NOMO-1 treated with DMSO at 0.1 percent for 48 hours (cell line): ENCODE results near the gene DGCR6.
"Not testable (repeated sequence)": the region's sequence is repeated elsewhere in the genome, so short reads cannot be mapped to it uniquely, and the experiment has no call there.

ENCODE experiments used
- DNase-seq: peaks from one replicate; lab custom pipeline; 2025; ENCODE audit not compliant: unreplicated experiment; lab: John Stamatoyannopoulos, UW

Gene DGCR6

DNA sequence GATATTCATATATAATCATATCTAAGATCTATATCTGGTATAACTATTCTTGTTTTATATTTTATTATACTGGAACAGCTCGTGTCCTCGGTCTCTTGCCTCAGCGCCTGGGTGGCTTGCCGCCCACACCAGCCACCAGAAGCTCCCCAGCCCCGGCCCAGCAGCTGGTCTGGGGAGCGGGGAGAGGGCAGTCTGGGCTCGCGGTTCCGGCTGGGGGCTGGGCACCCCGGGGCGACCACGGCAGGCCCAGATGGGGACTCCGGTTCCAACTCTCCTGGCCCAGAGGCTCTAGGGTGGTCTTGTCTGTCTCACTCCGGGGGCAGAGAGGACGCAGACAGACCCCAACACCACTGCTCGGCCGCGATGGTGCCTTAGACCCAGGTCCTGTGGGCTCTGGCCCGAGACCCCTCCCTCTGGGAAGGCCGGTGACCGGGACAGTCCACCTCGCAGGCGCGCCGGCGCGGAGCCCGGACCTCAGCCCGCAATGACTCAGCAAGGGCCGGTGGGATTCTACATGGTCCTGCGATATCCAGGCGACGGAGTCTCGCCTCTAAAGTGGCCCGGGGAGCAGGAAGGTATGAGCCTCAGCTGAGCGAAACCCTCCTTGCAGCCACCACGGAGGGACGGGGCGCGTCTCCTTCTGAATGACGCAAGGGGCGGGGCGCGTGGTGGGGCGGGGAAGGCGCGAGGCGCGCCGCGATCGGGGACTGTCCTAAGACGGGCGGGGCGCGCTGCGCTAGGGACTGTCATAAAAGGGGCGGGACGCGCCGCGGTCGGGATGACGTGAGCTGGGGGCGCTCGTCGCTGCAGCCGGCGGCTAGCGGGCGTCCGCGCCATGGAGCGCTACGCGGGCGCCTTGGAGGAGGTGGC, at the start of gene DGCR6:
Gene DGCR6 (plus strand): TSS at position 781 of the 870 bp plus-strand sequence. CDS start 55 bp downstream, at position 836.
- no peak for DNase-seq

DNA sequence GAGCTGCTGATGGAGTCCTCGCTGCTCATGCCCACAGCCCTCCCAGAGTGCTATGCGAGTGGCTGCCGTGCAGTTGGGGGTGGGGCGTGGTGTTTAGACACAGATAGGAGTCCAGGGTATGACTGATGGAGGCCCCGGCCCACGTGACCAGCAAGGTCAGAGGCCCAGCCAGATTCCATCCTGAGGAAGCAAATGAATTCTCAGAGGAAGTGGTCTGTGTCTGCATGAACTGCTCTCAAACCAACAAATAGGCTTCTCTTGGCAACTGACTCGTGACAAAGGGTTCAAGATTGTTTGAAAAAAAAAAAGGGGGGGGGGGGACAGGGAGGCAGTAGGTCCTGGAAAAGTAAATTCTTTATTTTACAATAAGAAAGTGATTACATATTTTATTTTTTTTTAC, 46.8 kb upstream of the DGCR6 start:
- DNase-seq: not testable (repeated sequence)

DNA sequence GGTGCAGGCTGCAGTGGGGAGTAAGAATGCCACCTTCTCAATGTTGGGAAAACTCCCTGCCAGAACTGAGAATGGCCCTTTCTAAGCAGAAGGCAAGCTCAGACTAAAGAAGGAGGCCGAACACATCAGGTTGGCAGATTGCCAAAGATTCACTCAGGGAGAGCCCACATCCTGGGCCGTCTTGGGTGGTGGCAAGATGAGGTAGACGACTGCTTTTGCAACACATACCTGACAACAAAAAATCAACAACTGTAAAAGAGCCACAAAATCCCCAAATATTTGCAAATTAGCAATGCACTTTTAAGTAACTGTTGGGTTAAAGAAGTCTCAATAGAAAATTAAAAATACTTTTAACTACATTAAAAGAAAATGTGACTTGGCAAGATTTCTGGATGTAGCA, 24.9 kb upstream of the DGCR6 start:
- not testable (repeated sequence) for DNase-seq

DNA sequence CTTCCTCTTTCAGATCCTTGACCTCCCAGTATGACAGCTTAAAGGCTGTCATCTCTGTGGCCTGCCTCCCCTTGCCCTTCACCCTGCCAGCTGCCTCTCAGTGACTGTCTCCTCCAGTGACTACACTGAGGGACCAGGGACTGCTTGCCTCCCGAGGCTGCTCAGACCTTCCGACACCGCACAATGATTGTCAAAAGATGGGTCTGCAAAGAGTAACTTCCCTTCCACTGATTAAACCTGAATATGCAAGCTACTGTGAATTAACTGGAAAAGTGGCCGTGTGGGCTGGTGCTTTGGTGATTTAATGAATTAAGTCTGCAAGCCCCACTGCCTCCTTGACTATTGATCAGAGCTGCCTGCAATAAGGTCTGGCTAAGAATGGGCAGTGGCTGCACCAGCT, 21.7 kb upstream of the DGCR6 start:
- not testable (repeated sequence) for DNase-seq

DNA sequence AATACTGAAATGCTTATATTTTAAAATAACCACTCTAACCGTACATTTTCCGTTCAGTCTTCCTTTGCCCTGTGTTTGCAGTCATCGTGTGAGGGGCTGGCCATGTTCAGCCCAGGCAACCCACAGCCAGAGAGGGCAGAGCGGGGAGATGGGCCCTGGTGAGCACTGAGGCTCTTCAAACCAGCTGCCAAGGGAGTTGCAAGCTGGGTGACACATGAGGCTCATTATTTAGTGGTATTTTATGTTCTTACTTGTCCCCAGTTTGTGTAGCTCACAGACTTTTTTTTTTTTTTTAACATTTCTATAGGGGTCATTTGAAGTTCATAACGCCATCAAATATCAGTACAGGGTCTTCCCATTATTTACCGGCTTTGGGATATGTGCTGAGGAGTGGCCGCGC, 18.0 kb upstream of the DGCR6 start:
- DNase-seq: no peak

DNA sequence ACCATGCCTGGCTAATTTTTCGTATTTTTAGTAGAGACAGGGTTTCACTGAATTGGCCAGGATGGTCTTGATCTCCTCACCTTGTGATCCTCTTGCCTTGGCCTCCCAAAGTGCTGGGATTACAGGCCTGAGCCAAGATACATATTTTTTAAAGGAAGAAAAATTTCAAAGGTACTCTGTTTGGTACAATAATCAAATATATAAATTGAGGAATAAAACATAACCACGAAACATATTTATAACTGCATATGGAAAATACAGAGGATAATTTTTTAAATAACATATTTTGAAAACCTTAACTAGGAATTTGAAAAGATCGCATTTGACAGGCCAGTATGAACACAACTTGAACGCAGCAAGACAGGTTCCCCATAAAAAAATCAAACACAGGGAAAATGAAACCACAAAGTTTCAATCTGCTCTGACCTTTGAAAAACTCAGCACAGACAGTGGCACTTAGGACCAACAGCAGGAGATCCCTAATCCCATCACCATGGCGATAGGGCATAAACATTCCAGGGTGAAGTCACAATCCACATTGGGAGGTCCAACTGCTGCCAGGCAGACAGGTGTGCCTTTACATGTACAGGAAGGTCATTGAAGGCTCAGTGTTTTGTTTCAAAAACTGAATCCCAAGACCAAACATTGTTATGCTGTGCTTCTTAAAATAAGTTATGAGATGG, 15.5 kb upstream of the DGCR6 start:
- DNase-seq: not testable (repeated sequence)

DNA sequence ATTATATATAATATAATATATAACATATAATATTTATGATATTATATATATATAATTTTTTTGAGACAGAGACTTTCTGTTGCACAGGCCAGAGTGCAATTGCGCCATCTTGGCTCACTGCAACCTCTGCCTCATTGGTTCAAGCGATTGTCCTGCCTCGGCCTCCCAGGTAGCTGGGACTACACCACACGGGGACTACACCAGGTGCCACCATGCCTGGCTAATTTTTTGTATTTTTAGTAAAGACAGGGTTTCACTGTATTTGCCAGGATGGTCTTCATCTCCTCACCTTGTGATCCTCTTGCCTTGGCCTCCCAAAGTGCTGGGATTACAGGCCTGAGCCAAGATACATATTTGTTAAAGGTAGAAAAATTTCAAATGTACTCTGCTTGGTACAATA, 12.3 kb upstream of the DGCR6 start:
- not testable (repeated sequence) for DNase-seq

DNA sequence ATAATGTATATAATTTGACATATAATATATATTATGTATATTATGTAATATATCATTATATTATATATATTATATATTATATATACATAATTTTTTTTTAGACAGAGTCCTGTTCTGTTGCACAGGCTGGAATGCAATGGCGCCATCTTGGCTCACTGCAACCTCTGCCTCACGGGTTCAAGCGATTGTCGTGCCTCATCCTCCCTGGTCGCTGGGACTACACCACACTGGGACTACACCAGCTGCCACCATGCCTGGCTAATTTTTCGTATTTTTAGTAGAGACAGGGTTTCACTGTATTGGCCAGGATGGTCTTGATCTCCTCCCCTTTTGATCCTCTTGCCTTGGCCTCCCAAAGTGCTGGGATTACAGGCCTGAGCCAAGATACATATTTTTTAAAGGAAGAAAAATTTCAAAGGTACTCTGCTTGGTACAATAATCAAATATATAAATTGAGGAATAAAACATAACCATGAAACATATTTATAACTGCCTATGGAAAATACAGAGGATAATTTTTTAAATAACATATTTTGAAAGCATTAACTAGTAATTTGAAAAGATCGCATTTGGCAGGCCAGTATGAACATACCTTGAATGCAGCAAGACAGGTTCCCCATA, 10.0 kb upstream of the DGCR6 start:
- not testable (repeated sequence) for DNase-seq

DNA sequence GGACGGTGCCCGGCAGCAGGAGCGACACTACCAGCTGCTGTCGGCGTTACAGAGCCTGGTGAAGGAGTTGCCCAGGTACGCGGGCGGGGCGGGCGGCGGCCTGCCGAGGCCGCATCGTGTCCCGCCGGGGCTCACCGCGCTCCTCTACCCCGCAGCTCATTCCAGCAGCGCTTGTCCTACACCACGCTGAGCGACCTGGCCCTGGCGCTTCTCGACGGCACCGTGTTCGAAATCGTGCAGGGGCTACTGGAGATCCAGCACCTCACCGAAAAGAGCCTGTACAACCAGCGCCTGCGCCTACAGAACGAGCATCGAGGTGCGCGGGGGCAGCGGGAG, 258 bp downstream of the DGCR6 start:
- not testable (repeated sequence) for DNase-seq

DNA sequence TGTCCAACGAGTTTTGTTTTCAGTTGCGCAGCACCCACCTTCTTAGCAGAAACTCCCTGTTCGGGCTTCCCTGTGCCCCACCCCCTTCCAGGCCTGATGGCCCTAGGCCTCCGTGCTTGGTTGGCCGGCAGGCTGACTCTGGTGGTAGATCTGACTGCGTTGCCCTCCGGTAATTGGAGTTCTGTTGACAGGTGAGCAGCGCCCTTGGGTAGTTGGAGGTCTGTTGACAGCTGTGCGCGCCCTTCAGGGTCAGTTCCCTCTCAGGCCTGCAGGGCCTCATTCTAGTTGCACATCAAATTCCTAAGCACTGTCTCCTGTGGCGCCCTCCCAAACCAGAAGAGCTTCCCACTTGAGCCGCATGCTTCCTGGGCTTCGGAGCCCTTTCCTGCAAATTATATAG, 776 bp downstream of the DGCR6 start:
- no peak for DNase-seq

DNA sequence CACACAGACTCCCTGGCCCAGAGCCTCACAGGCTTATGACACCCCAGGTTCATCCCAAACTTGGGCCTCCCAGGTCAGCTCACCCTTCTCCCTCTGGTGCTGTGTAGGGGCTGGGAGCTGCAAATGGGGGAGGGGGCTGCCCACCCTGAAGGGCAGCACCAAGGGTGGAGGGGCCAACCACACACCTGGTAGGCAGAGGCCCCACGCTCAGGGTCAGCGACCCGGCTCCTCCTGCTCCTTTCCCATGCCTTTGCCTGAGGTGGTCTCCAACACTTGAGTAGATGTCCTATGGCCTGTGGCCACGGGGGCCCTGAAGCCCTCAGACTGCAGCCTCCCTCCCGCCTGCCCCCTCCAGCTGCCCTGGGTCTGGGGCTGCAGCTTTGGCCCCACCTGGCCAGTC, 3.4 kb downstream of the DGCR6 start:
- DNase-seq: no peak

DNA sequence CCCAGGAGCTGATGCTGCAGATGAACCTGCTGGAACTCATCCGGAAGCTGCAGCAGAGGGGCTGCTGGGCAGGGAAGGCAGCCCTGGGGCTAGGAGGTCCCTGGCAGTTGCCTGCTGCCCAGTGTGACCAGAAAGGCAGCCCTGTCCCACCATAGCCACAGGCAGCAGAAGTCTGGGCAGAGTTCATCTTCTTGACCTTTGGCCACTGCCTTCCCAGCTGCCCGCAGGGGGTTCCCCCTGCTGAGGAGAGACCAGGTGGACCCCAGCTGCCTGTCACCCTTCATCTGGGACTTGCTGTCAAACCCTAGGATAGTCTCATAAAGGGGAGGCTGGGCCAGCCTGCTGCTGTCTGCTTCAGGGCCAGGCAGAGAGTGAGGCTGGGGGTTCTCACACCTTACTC, 5.4 kb downstream of the DGCR6 start:
- DNase-seq: not testable (repeated sequence)

DNA sequence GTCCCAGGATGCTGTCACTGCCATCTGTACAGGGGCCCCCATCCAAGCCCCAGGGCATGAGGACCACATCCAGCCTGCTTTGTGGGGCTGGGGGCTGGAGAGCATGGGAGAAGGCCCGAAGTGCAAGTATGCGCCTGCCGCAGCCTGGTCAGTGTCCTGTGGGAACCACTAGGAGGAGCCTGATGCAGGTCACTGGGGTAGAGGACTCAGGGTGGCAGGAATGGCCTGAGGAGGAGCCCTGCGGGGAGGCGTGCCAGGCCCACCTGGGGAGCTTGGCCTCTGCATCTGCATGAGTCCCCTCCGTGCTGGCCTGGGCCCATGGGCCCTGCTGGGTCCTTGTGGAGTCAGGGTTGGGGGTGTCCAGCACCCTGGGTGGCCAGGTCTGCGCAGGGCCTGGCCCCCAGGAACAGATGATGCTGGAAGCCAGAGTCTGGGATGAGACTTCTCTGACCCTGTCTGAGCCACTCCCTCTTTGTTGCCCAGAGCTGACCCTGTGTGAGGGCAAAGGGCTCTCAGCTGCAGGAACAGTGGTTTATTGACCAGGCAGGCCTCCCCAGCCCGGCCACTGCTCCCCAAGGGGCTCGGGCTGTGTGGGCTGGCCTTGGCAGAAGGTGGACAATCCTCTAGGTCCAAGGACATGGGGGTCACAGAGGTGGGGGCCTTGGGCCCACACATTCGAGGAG, 6.3 kb downstream of the DGCR6 start:
- not testable (repeated sequence) for DNase-seq

DNA sequence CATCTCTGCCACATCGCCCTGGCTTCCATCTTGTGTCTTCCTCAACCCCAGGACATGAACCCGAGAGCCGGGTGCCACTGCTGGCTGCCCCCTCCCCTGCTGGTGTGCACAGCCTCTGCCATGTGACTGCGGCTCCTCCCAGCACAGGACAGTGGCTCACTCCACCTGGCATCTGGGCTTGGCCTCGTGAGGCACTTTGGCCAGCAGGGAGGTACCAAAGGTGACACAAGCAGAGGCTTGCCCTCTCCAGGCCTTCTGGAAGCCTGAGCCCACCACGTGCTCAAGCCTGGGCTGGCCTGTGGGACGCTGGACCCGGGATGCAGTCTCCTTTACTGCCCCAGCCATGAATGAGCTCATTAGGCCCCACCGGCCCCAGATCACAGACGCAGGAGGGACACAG, 8.4 kb downstream of the DGCR6 start:
- DNase-seq: not testable (repeated sequence)

DNA sequence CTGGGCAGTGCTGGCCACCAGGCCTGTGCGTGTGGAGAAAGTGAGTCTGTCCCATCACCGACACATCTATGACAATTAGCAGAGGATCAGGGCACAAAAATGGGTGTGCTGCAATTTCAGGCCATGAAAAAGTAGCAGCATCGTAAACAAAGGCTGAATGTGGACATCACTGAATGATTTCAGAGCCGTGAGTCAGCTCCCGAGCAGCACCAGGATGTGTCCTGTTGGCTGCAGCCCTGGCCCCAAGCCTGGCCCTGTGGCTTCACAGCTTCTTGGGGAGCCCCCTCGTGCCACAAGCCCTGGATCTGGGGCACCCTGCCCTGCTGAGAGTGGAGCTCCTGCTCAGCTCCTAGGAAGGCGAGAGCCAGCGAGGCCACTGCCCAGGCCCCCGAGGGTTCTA, 9.4 kb downstream of the DGCR6 start:
- not testable (repeated sequence) for DNase-seq

DNA sequence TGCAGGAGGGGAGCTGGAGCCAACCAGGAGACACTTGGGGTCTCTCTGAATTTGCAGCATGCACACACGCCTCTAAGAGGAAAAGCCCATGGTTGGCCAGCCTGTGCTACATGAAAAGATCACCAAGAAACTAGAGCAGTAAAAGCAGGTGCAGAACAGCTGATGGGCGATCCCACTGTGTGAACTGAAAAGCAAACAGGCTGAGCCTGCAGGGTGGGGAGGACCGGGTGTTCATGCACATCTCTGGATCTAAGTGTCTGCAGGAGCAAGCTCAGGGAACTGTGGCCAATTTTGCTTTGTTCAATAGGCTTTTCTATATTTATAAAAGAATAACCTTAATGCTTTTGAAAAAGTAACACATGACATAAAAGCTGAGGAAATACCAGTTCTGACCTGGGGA, 11.7 kb downstream of the DGCR6 start:
- not testable (repeated sequence) for DNase-seq

DNA sequence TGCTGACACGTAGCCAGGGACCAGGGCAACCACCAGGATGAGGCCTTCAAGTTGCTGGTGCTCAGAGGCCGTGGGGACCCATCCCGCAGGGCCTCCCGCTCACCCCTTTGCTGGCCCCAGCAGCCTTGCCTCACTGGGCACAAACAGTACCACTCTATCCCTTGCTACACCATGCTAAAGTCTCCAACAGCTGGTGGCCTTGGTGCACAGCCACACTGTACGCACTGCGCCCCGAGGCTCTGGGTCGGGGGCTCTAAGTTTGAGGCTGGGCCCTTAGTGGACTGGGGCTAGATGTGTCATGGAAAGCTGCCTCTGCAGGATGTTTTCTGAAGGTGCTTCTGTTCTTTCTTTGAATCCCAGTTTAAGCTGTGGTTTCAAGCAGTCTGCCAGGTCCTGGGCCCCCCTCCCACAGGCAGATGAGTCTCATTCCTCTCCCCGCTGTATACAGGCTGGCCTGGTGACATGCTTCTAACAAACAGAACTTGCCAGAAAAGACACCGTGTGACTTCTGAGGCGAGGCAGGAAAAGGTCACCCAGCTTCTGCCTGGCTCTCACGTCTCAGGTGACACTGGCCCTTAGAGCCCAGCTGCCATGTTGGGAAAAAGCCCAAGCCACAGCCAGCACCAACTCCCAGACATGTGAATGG, 14.3 kb downstream of the DGCR6 start:
- DNase-seq: not testable (repeated sequence)

DNA sequence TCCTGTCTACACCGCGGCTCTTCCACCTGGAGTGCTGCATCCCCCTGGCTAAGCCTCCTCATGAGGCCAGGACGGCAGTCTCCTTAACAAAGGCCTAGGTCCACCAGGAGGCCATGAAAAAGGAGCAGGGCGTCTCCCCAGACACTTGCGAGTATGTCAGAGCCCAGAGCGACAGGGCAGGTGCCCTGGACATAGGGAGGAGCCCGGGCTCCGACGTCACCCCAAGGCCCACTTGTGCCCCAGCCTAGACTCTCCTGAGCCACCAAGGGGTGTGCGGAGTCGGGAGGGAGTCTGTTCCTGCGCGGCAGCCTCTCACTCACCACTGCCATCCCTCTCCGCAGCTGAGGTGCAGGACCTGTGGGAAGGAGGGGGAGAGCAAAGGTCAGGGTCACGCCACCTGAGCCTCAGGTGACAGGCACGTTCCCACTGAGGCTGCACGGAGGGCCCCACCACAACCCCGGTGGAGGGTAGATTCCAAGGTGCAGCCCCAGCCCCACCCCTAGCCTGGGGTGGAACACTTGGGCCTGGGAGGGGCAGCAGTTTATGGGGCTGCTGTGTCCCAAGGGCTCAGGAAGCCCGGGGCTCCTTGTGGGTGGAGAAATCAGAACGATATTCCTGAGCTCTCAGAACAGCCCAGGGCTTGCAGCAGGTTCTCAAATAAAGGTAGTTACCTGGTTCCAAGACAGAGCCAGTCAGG, 19.4 kb downstream of the DGCR6 start:
- DNase-seq: no peak

DNA sequence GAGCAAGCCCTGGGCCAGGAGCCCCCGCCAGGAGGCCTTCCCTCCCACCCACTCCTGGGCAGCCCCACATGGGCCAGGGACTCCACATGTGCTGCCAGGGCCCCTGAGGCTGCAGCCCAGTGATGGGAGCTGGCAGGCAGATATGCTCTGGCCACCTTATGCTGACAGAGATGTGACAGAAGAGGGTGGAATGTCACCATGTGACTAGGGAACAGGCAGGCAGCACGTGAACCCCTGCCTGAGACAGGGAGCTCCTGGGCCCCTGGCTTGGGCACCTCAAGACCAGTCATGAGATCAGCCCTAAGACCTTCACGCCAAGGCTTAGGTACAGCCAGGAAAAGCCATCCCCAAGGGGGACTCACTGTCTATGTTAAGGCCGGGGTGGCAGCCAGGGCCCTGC, 20.9 kb downstream of the DGCR6 start:
- DNase-seq: no peak

DNA sequence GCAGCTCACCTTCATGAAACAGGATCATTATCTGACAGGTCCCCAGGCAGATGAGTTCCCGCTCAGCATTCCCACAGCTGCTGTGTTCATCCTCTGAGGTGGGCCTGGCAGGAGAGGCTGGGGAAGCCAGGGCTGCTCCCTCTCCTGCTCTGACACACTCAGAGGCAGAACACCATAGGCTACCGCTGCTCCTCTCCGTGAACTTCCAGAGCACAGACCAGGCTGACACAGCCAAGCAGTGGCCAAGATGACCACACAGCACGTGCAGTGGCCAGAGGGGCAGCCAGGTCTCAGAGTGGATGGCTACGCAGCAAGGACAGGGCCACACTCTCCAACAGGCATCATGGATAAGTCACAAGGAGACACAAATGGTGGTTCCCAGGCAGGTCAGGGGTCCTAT, 21.5 kb downstream of the DGCR6 start:
- no peak for DNase-seq
